ENCODE results near the gene CD27. TPM values are rescaled to one million over a fixed set of nuclear protein-coding genes. Genes with fewer than 3 reads are reported as not detected.

The CD27 gene
- total and polyA plus RNA-seq, 2 donors (not counting 1 experiment from before 2014, with no cell fraction given), result 102 to 116 TPM

DNA sequence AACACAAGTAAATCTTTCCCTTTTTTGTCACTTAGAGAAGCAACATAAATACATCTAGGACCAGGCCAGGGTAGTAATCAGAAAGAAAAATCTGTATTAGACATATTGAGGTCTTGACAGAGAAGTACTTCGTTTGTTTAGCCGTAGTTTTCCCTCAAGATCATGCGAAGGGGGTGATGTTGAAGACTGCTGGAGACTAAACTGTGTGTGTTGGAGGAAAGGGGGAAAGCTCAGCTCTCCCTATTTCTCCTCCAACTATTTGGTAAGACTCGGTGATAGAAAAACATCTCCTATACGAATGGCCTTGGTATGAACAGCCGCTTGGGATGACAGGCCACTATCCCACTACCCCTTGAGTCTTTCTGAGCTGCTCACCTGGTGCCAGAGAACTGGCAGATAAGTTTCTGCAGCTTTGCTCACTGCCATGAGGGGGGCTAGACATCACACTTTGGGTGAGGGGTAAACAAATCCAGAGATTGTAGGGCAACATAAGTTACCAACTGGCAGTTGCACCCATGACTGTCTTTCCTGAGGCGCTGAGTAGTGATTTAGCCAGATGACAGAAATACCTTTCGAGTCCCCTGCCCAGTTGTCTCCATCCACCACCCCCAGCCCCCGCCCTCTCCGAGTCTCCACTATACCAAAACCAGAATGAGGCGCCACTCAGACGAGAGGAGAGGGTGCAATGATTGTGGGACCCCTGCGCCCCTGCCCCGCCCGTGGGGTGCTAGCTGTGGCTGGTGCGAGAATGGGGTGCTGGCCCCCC, 25.0 kb downstream of the CD27 start:
- Histone ChIP-seq H3K4me1 (ENCODE audit: control insufficient read depth in 2 of 2, insufficient read depth in 2 of 2, low read length in 2 of 2) (peaks cover 30 to 51% of the 10 kb centered on the region in 2 donors), H3K9ac (ENCODE audit: low read length) (peak overlapping the region; percentile 82), H3K9me3 (ENCODE audit: control extremely low read depth in 1 of 3, control insufficient read depth in 2 of 3, insufficient read depth in 1 of 3, low read length in 2 of 3) (no peaks in the 10 kb centered on the region), H3K27me3 (replicated peaks in 1 of 4; ENCODE audit: control extremely low read depth in 1 of 4, control insufficient read depth in 3 of 4, insufficient read depth in 4 of 4, low read length in 3 of 4) (no peaks in the 10 kb centered on the region), H4K20me1 (ENCODE audit: control insufficient read depth, insufficient read depth, low read length, poor library complexity, severe bottlenecking) (peaks cover 19% of the 10 kb centered on the region), H3K36me3 (replicated peaks in 1 of 2; ENCODE audit: control extremely low read depth in 1 of 2, control insufficient read depth in 1 of 2, extremely low read depth in 1 of 2, insufficient read depth in 2 of 2, low read length in 1 of 2) (peaks cover 1 to 15% of the 10 kb centered on the region in 2 experiments), H3K4me3 (ENCODE audit: control extremely low read depth in 1 of 5, extremely low read depth in 1 of 5, insufficient read depth in 1 of 5, low read depth in 2 of 5, low read length in 4 of 5) (peak overlapping the region; percentile 54 to 82 (median 75)), H3K27ac (ENCODE audit: low read length in 2 of 2) (peak overlapping the region; percentile 75 to 82), H2AFZ (ENCODE audit: insufficient read depth, low read depth, low read length, poor library complexity, severe bottlenecking) (peak overlapping the region; percentile 94), H3K4me2 (replicated peaks; ENCODE audit: low read depth, low read length, poor library complexity, severe bottlenecking) (peak overlapping the region; percentile 89), H3K79me2 (ENCODE audit: control insufficient read depth, insufficient read depth, low read length) (peaks cover 43% of the 10 kb centered on the region)
- intact Hi-C loops (cut with micrococcal nuclease), result loop anchor here (1.0 to 10.0 kb wide), 5 partner anchors 7 to 135 kb away; partner anchors contain the start of genes GAPDH, MRPL51 and NOP2
- H3K4me1 Mint-ChIP-seq, result peaks cover 53% of the 10 kb centered on the region
- peak overlapping the region; percentile 97 for H3K27ac Mint-ChIP-seq
- no peaks in the 10 kb centered on the region for H3K9me3 Mint-ChIP-seq (ENCODE audit: insufficient read depth)
- no peak for ATAC-seq (ENCODE audit: low read depth)
- peak overlapping the region; percentile 90 for H3K4me3 Mint-ChIP-seq
- H3K27me3 Mint-ChIP-seq, result no peaks in the 10 kb centered on the region
- no peak for DNase-seq
- POLR2A ChIA-PET, result interaction anchor here (0.5 to 3.6 kb wide), 17 partner anchors 9 to 382 kb away, joined by 3 to 46 read pairs (median 6); partner anchors contain the start of genes CD27, GAPDH, MRPL51 and NCAPD2
- WGBS (ENCODE audit: insufficient coverage), result 1% methylated on average over 5 of the region's 16 CpGs
- TF ChIP-seq EZH2 (IDR thresholded peaks at IDR 0.05; ENCODE audit: borderline replicate concordance, insufficient read depth, low read depth, low read length, poor library complexity, severe bottlenecking), result no peak
- TF ChIP-seq, protein P1, sequence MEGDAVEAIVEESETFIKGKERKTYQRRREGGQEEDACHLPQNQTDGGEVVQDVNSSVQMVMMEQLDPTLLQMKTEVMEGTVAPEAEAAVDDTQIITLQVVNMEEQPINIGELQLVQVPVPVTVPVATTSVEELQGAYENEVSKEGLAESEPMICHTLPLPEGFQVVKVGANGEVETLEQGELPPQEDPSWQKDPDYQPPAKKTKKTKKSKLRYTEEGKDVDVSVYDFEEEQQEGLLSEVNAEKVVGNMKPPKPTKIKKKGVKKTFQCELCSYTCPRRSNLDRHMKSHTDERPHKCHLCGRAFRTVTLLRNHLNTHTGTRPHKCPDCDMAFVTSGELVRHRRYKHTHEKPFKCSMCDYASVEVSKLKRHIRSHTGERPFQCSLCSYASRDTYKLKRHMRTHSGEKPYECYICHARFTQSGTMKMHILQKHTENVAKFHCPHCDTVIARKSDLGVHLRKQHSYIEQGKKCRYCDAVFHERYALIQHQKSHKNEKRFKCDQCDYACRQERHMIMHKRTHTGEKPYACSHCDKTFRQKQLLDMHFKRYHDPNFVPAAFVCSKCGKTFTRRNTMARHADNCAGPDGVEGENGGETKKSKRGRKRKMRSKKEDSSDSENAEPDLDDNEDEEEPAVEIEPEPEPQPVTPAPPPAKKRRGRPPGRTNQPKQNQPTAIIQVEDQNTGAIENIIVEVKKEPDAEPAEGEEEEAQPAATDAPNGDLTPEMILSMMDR (IDR thresholded peaks at IDR 0.05), result no peak
- CTCF ChIA-PET, result interaction anchor here (0.8 to 6.0 kb wide), 16 partner anchors 8 to 144 kb away, joined by 3 to 67 read pairs (median 4); partner anchors contain the start of genes CD27 and MRPL51

Data from B cell (primary cell).